ENCODE data around the gene TNIP1.

DNA sequence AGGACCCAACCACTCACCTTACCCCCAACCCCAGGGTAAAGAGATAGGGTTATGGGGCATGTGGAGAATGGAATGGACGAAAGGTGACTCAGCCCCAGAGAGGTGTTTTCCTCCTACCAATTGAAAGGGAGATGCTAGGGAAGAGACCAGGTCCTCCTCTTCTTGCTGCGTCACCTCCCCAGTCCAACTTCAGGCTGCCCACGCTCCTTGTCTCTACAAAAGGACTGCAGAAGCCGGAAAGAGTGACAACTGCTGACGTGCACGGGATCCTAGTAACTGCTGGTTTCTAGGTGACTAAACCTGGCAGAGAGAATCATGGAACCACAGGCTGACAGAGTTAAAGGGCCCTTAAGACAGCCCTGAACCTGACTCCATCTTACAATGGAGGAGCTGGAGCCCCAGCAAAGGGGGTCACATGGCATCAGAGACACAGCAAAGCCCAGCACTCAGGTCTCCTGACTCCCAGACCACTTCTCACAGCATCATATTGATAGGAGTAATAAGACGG lies 58.3 kb downstream of the TNIP1 start:
- no peak for TF ChIP-seq POLR2AphosphoS5 (IDR thresholded peaks at IDR 0.05; ENCODE audit: low read depth, low read length)
- TF ChIP-seq POLR2A (IDR thresholded peaks at IDR 0.05; ENCODE audit: low read depth, low read length): no peak

Measured in GM12892 (cell line).